ENCODE results near the gene LARGE2. TPM values are rescaled to one million over a fixed set of nuclear protein-coding genes. Genes with fewer than 3 reads are reported as not detected.

The LARGE2 gene
- total RNA-seq, 4 donors from 2014 or later = 0.24 to 0.37 TPM; not detected in 2

GRCh38 chr11:45909594-45910475 lies 12.6 kb upstream of the LARGE2 start:
- ATAC-seq (ENCODE audit: low FRiP score) = no peak
- DNase-seq (ENCODE audit: low spot score) = no peak
- no peak for TF ChIP-seq CTCF (IDR thresholded peaks at IDR 0.05)

DNA sequence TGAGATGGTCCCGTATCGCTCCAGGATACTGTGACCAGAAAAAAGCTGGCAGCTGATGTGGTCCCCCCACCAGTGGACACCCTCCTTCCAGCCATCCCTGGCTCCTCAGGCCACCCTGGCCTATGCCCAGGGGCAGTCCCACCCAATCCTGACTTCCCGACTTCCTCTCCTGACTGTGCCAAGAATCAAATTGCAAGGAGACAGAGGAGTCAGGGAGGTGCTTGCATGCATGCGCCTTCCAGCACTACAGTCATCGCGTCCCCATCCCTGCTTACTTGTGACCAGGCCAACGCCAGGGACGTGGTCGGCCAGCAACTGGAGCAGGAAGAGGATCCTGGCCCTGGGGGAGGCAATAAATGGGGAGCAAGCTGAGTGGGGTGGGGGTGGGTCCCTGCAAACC lies 11.8 kb upstream of the LARGE2 start:
- ATAC-seq (ENCODE audit: low FRiP score) = no peak
- TF ChIP-seq CTCF (IDR thresholded peaks at IDR 0.05) = no peak
- DNase-seq (ENCODE audit: low spot score) = no peak

GRCh38 chr11:45913514-45913913 lies 8.9 kb upstream of the LARGE2 start:
- DNase-seq (ENCODE audit: low spot score) (no peak), ATAC-seq (ENCODE audit: low FRiP score) (no peak)
- TF ChIP-seq CTCF (IDR thresholded peaks at IDR 0.05) = no peak

- ATAC-seq (ENCODE audit: low FRiP score) = no peak
- DNase-seq (ENCODE audit: low spot score) = no peak
- TF ChIP-seq CTCF (IDR thresholded peaks at IDR 0.05) = no peak
Measured at GRCh38 chr11:45913942-45914635, 8.4 kb upstream of the LARGE2 start.

GRCh38 chr11:45915446-45915845 lies 7.0 kb upstream of the LARGE2 start:
- ATAC-seq (ENCODE audit: low FRiP score) (no peak), DNase-seq (ENCODE audit: low spot score) (no peak)
- TF ChIP-seq CTCF (IDR thresholded peaks at IDR 0.05) = no peak

DNA sequence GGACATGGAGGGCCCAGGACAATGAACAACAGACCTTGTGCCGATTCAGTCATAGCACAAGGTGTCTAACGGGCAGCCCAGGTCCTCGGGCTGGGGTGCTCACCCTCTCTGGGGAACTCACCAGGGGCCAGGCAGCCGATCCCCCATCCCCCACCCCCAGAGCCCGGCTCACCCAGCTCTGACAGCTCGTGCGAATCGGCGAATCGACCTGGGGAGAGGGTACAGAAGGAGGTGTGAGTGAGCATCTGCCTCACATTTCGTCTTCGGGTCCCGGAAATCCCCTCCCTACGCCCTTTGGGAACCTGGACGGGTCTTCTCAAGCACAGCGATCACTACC lies 5.2 kb upstream of the LARGE2 start:
- ATAC-seq (ENCODE audit: low FRiP score) = no peak
- no peak for TF ChIP-seq CTCF (IDR thresholded peaks at IDR 0.05)
- DNase-seq (ENCODE audit: low spot score) = no peak

Measured in omental fat pad (tissue), 4 donors.